Testis (tissue), 3 donors: ENCODE data around the gene HOXD12. TPM values are rescaled to one million over a fixed set of nuclear protein-coding genes. Genes with fewer than 3 reads are reported as not detected.
A peak's percentile ranks its signal among the peaks of the same experiment; 100 is the strongest.

ENCODE experiments used
- DNase-seq: peaks from one replicate; pipeline ENCODE4 v3.0.0-alpha.2; 2019
- H3K27ac ChIP-seq, 2 donors: fragments of 200-600 bp; sonication (generic); one replicate each; pipeline ENCODE4 v1.5.1; 2019
- H3K27me3 ChIP-seq: fragments of 200-600 bp; sonication (generic); one replicate; pipeline ENCODE4 v1.5.1; 2019
- H3K36me3 ChIP-seq: fragments of 200-600 bp; sonication (generic); one replicate; pipeline ENCODE4 v1.5.1; 2017; ENCODE audit warnings: low read depth; ENCODE audit errors: missing control alignments
- H3K4me1 ChIP-seq: fragments of 200-600 bp; sonication (generic); one replicate; pipeline ENCODE4 v1.5.1; 2019
- H3K4me3 ChIP-seq, 2 donors: fragments of 200-600 bp; sonication (generic); one replicate each; pipeline ENCODE4 v1.5.1; 2017 to 2019
- H3K9me3 ChIP-seq: fragments of 200-600 bp; sonication (generic); one replicate; pipeline ENCODE4 v1.5.1; 2017
- CTCF ChIP-seq, 3 experiments: fragments of 450-650 bp in 2 of 3; fragments of 200-600 bp in 1 of 3; sonication (generic) in 1 of 3; IDR thresholded peaks; one replicate each; pipeline ENCODE4 v1.5.1; 2016 to 2019; ENCODE audit warnings: antibody characterized with exemption in 3 of 3, mild to moderate bottlenecking in 2 of 3, moderate library complexity in 1 of 3
- POLR2A ChIP-seq: fragments of 450-650 bp; IDR thresholded peaks from one replicate; pipeline ENCODE4 v1.6.1; 2017; ENCODE audit warnings: antibody characterized with exemption, mild to moderate bottlenecking, moderate library complexity
- WGBS, 2 donors: methylation state at CpG; one replicate each; pipeline ENCODE4 v1.1.5; 2018; 5-methylcytosine and 5-hydroxymethylcytosine counted together
- intact Hi-C: fragments of 100-400 bp; cut with DNase I; formaldehyde crosslinking; loops from one replicate; pipeline ENCODE4 v1.15.1; 2023; ENCODE audit warnings: low total_unique reads
- microRNA counts, 2 donors: library from miRNA; unstranded; fragments of <30 nt; microRNA quantifications; one replicate each; lab custom pipeline; 2016
- microRNA-seq, 2 donors: library from miRNA; unstranded; fragments of <30 nt; microRNA quantifications; one replicate each; pipeline ENCODE4, GENCODE V29; 2016; ENCODE audit warnings: borderline number of aligned reads in 2 of 2, borderline replicate concordance in 1 of 2
- polyA plus RNA-seq: library from polyadenylated mRNA; stranded (reverse); fragments of 350-450 nt; fragmentation: Illumina TruSeq; extraction: RNeasy Lipid Tissue Mini Kit (QIAGEN cat#74804); gene quantifications from one replicate; pipeline ENCODE4 v1.2.3, GENCODE V29; 2014; ENCODE audit warnings: low read depth, low replicate concordance; ENCODE audit not compliant: insufficient read depth
- small RNA-seq, 2 donors: library from RNA; depleted of rRNA; stranded (forward); fragments of <200 nt; gene quantifications; one replicate each; pipeline ENCODE3, GENCODE V24; 2016
- total RNA-seq, 2 donors: library from RNA; depleted of rRNA; stranded (reverse); fragments of >200 nt; gene quantifications; one replicate each; pipeline ENCODE4 v1.2.3, GENCODE V29; 2016

Gene HOXD12
- total and polyA plus RNA-seq, 3 donors from 2014 or later, result not detected

DNA sequence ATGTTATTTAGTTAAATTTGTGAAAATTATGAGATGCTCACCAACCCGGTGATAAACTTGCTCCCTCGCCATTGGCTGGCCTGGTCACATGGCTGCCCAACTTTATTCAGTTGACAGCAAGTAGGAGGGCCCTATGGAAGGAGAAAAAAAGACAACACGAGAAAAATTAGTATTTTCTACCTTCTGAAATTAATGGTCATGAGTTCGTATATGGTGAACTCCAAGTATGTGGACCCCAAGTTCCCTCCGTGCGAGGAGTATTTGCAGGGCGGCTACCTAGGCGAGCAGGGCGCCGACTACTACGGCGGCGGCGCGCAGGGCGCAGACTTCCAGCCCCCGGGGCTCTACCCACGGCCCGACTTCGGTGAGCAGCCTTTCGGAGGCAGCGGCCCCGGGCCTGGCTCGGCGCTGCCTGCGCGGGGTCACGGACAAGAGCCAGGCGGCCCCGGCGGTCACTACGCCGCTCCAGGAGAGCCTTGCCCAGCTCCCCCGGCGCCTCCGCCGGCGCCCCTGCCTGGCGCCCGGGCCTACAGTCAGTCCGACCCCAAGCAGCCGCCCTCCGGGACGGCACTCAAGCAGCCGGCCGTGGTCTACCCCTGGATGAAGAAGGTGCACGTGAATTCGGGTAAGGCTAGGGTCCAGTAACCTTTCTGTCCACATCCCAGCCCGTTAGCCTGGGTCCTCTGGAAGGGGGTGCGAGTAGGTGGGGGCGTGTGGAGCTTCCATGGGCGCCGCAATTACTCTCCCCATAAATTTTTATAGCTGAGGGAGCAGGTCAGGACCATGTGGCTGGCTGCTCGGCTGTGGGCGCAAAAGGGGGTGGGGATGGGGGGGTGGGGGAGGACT lies 52.1 kb downstream of the HOXD12 start, which contains the start of gene HOXD4:
TSS of gene HOXD4 (plus strand) at position 109 of the 846 bp plus-strand sequence. CDS start at position 193, 84 bp downstream.
- intact Hi-C loops, result no loop called here
- WGBS, 2 donors, result 41 to 42% methylated on average over 23 to 55 of the region's 55 CpGs
- Histone ChIP-seq H3K4me3 (peak within 1 kb of the TSS; percentile 6 to 44), H3K4me1 (peaks cover 27% of the 10 kb centered on the region), H3K27me3 (no peaks in the 10 kb centered on the region), H3K9me3 (no peaks in the 10 kb centered on the region), H3K27ac (peak within 1 kb of the TSS in 1 of 2 donors; percentile 63), H3K36me3 (no peaks in the 10 kb centered on the region)
- TF ChIP-seq POLR2A, result no peak
- no peak for TF ChIP-seq CTCF (IDR thresholded peaks at IDR 0.05)
- DNase-seq, result no peak

MicroRNAs encoded within 50 kb of the gene (microRNA counts, 767-probe panel; counts per million panel counts)
- 8,127 to 8,738 counts per million in 2 donors for microRNA hsa-miR-10b-5p (lab: Ali Mortazavi, UCI)

Small RNAs within 50 kb of the gene (microRNA-seq; reads per million reads assigned to microRNA genes)
- 24,934 to 27,949 reads per million in 2 donors for gene MIR10B

Small RNAs within 50 kb of the gene (small RNA-seq; reads per million reads assigned to genes)
- gene MIR10B, result 132,223 to 189,568 reads per million in 2 donors

Other genes with a start within 250 kb of the HOXD12 start
- gene LNPK, start 97.5 kb upstream of the HOXD12 start, total RNA-seq, result 10 to 100 TPM; 19.5 to 23.8 TPM
- 45.2 TPM for gene LNPK, start 97.5 kb upstream of the HOXD12 start, polyA plus RNA-seq
- 1 to 10 TPM; 1.5 to 3.1 TPM for gene EVX2, start 15.8 kb upstream of the HOXD12 start, total RNA-seq
- 2.3 TPM for gene EVX2, start 15.8 kb upstream of the HOXD12 start, polyA plus RNA-seq
- under 1 TPM in 1 of 2 donors, not detected in 1; 0.31 TPM for gene HOXD13, start 7.1 kb upstream of the HOXD12 start, total RNA-seq
- gene HOXD13, start 7.1 kb upstream of the HOXD12 start, polyA plus RNA-seq, result 0.36 TPM
- 1 to 10 TPM in 1 of 2 donors, under 1 TPM in 1; 0.62 to 1.7 TPM for gene HOXD11, start 7.5 kb downstream of the HOXD12 start, total RNA-seq
- gene HOXD11, start 7.5 kb downstream of the HOXD12 start, polyA plus RNA-seq, result 0.29 TPM
- gene HOXD10, start 17.0 kb downstream of the HOXD12 start, total RNA-seq, result 1 to 10 TPM; 2.7 to 3.3 TPM
- gene HOXD10, start 17.0 kb downstream of the HOXD12 start, polyA plus RNA-seq, result 0.92 TPM
- 10 to 100 TPM; 15.7 to 21.2 TPM for gene HOXD9, start 22.9 kb downstream of the HOXD12 start, total RNA-seq
- gene HOXD9, start 22.9 kb downstream of the HOXD12 start, polyA plus RNA-seq, result 8.2 TPM
- 10 to 100 TPM; 39.8 to 41.2 TPM for gene HOXD8, start 29.9 kb downstream of the HOXD12 start, total RNA-seq
- gene HOXD8, start 29.9 kb downstream of the HOXD12 start, polyA plus RNA-seq, result 36.6 TPM
- 10 to 100 TPM; 11.5 to 13.3 TPM for gene HOXD4, start 51.8 kb downstream of the HOXD12 start, total RNA-seq
- gene HOXD4, start 51.8 kb downstream of the HOXD12 start, polyA plus RNA-seq, result 2.7 TPM
- gene HOXD3, start 57.5 kb downstream of the HOXD12 start, total RNA-seq, result 10 to 100 TPM; 14.0 to 22.3 TPM
- gene HOXD3, start 57.5 kb downstream of the HOXD12 start, polyA plus RNA-seq, result 2.7 TPM
- gene HOXD1, start 88.9 kb downstream of the HOXD12 start, total RNA-seq, result 1 to 10 TPM; 5.5 to 7.6 TPM
- gene HOXD1, start 88.9 kb downstream of the HOXD12 start, polyA plus RNA-seq, result 1.8 TPM
- gene MTX2, start 169.6 kb downstream of the HOXD12 start, total RNA-seq, result 10 to 100 TPM; 58.0 to 61.1 TPM
- 155 TPM for gene MTX2, start 169.6 kb downstream of the HOXD12 start, polyA plus RNA-seq